B cell (primary cell): ENCODE measurements around the gene SOCS2.

ENCODE experiments used
- CTCF ChIP-seq: fragments of 200-600 bp; IDR thresholded peaks from one replicate; pipeline ENCODE4 v1.8.0; 2022; ENCODE audit warnings: antibody characterized with exemption, mild to moderate bottlenecking
- EZH2 ChIP-seq: IDR thresholded peaks from 2 replicates; pipeline ENCODE4 v1.6.1; 2012; ENCODE audit warnings: borderline replicate concordance, low read depth, mild to moderate bottlenecking, moderate library complexity, low read length; ENCODE audit not compliant: insufficient read depth, poor library complexity, severe bottlenecking

- TF ChIP-seq CTCF (no peak), EZH2 (no peak)
Measured at GRCh38 chr12:93616584-93617101, 44.2 kb downstream of the SOCS2 start.
